22Rv1 (cell line): ENCODE measurements around the gene GREB1L.

Experiments
- ZFX ChIP-seq: fragments of 450-650 bp; IDR thresholded peaks from 2 replicates; pipeline ENCODE4 v1.6.1; 2017; ENCODE audit warnings: antibody characterized with exemption, borderline replicate concordance
- TF ChIP-seq, protein P1 (sequence below): fragments of 450-650 bp; IDR thresholded peaks from 2 replicates; pipeline ENCODE4 v1.5.1; 2017; ENCODE audit warnings: mild to moderate bottlenecking

DNA sequence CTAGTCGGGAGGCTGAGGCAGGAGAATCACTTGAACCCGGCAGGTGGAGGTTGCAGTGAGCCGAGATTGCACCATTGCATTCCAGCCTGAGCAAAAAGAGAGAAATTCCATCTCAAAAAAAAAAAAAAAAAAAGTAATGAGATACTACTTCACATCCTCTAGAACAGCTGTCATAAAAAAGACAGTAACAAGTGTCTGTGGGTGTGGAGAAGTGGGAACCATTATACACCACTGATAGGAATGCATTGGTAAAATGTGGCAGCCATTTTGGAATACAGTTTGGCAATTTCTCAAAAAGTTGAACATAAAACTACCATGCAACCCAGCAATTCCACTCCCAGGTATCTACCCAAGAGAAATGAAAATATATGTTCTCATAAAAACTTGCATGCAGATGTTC is 166.6 kb downstream of the GREB1L start:
- TF ChIP-seq, protein P1, sequence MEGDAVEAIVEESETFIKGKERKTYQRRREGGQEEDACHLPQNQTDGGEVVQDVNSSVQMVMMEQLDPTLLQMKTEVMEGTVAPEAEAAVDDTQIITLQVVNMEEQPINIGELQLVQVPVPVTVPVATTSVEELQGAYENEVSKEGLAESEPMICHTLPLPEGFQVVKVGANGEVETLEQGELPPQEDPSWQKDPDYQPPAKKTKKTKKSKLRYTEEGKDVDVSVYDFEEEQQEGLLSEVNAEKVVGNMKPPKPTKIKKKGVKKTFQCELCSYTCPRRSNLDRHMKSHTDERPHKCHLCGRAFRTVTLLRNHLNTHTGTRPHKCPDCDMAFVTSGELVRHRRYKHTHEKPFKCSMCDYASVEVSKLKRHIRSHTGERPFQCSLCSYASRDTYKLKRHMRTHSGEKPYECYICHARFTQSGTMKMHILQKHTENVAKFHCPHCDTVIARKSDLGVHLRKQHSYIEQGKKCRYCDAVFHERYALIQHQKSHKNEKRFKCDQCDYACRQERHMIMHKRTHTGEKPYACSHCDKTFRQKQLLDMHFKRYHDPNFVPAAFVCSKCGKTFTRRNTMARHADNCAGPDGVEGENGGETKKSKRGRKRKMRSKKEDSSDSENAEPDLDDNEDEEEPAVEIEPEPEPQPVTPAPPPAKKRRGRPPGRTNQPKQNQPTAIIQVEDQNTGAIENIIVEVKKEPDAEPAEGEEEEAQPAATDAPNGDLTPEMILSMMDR, result no peak
- TF ChIP-seq ZFX, result no peak
